GM23338 (cell line): ENCODE measurements around the gene PTPRN2. TPM values are rescaled to one million over a fixed set of nuclear protein-coding genes. Genes with fewer than 3 reads are reported as not detected.

Experiments
- ATAC-seq: fragments of 200-7000 bp; cut with Tn5 transposase; 3 replicates; pipeline ENCODE4 v1.9.1; 2020
- DNase-seq: peaks from one replicate; pipeline ENCODE4 v3.0.0-alpha.2; 2015; ENCODE audit warnings: low spot score
- H2AFZ ChIP-seq: fragments of 200-600 bp; sonication (generic); 2 replicates; pipeline ENCODE4 v1.8.0; 2016; ENCODE audit warnings: antibody characterized with exemption, mild to moderate bottlenecking, moderate library complexity
- H3F3A ChIP-seq: fragments of 200-600 bp; sonication (generic); replicated peaks from 2 replicates; pipeline ENCODE4 v1.8.0; 2017; ENCODE audit warnings: antibody characterized with exemption, mixed run types, low read depth
- H3K27ac ChIP-seq: fragments of 200-600 bp; sonication (generic); 2 replicates; pipeline ENCODE4 v1.6.1; 2016; ENCODE audit warnings: low read depth
- H3K27me3 ChIP-seq: fragments of 200-600 bp; sonication (generic); 2 replicates; pipeline ENCODE4 v1.8.0; 2016; ENCODE audit warnings: mild to moderate bottlenecking, mixed run types, moderate library complexity; ENCODE audit not compliant: insufficient read depth
- H3K36me3 ChIP-seq: fragments of 200-600 bp; sonication (generic); 2 replicates; pipeline ENCODE4 v1.8.0; 2016; ENCODE audit warnings: mild to moderate bottlenecking; ENCODE audit not compliant: insufficient read depth
- H3K4me1 ChIP-seq: fragments of 200-600 bp; sonication (generic); 2 replicates; pipeline ENCODE4 v1.8.0; 2016; ENCODE audit warnings: mild to moderate bottlenecking, moderate library complexity; ENCODE audit not compliant: insufficient read depth
- H3K4me2 ChIP-seq: fragments of 200-600 bp; sonication (generic); 2 replicates; pipeline ENCODE4 v1.7.1; 2017; ENCODE audit warnings: mixed run types
- H3K4me3 ChIP-seq: fragments of 200-600 bp; sonication (generic); 2 replicates; pipeline ENCODE4 v1.6.1; 2016; ENCODE audit warnings: mixed run types
- H3K79me2 ChIP-seq: fragments of 200-600 bp; sonication (generic); replicated peaks from 2 replicates; pipeline ENCODE4 v1.8.0; 2017; ENCODE audit warnings: mild to moderate bottlenecking; ENCODE audit not compliant: insufficient read depth
- H3K9me2 ChIP-seq: fragments of 200-600 bp; sonication (generic); 2 replicates; pipeline ENCODE4 v1.8.0; 2017; ENCODE audit not compliant: insufficient read depth
- H4K20me1 ChIP-seq: fragments of 200-600 bp; sonication (generic); replicated peaks from 2 replicates; pipeline ENCODE4 v1.8.0; 2017; ENCODE audit warnings: mild to moderate bottlenecking; ENCODE audit not compliant: insufficient read depth
- H3K27ac Mint-ChIP-seq: 2 replicates; pipeline ENCODE4 v1.8.0; 2020; ENCODE audit warnings: inconsistent platforms, mild to moderate bottlenecking, moderate library complexity, mixed read lengths
- H3K27me3 Mint-ChIP-seq: 3 replicates; pipeline ENCODE4 v1.8.0; 2022; ENCODE audit warnings: low read depth, mild to moderate bottlenecking, moderate library complexity, mixed read lengths, inconsistent platforms; ENCODE audit not compliant: insufficient read depth, poor library complexity
- H3K36me3 Mint-ChIP-seq: 3 replicates; pipeline ENCODE4 v1.8.0; 2021; ENCODE audit warnings: low read depth, mild to moderate bottlenecking, inconsistent platforms, moderate library complexity, mixed read lengths
- H3K4me1 Mint-ChIP-seq: 3 replicates; pipeline ENCODE4 v1.8.0; 2020; ENCODE audit warnings: mild to moderate bottlenecking, inconsistent platforms, mixed read lengths
- H3K4me3 Mint-ChIP-seq: 3 replicates; pipeline ENCODE4 v1.8.0; 2021; ENCODE audit warnings: moderate library complexity, mild to moderate bottlenecking, inconsistent platforms, mixed read lengths
- H3K9me3 Mint-ChIP-seq: 3 replicates; pipeline ENCODE4 v1.8.0; 2020; ENCODE audit warnings: moderate library complexity, mild to moderate bottlenecking, inconsistent platforms, mixed read lengths
- CREB1 ChIP-seq: fragments of 250-450 bp; sonication (Bioruptor Pico); IDR thresholded peaks from 2 replicates; pipeline ENCODE4 v1.5.0; 2020; ENCODE audit warnings: low read depth, mild to moderate bottlenecking, moderate library complexity
- CTCF ChIP-seq, 2 experiments: fragments of 200-600 bp in 1 of 2; sonication (generic) in 1 of 2; conservative IDR thresholded peaks; 2 replicates each; pipeline versions ENCODE4 v1.5.1 to v1.6.1; 2016 to 2017; ENCODE audit warnings: antibody characterized with exemption in 2 of 2, low read depth in 2 of 2, mild to moderate bottlenecking in 2 of 2, moderate library complexity in 1 of 2
- EZH2 ChIP-seq: fragments of 200-600 bp; sonication (generic); IDR thresholded peaks from one replicate; pipeline ENCODE4 v1.8.0; 2017; ENCODE audit warnings: antibody characterized with exemption, mild to moderate bottlenecking, low read depth; ENCODE audit not compliant: unreplicated experiment
- EZH2phosphoT487 ChIP-seq: fragments of 200-600 bp; sonication (generic); IDR thresholded peaks from one replicate; pipeline ENCODE4 v1.8.1; 2018; ENCODE audit warnings: antibody characterized with exemption; ENCODE audit not compliant: unreplicated experiment
- JUNB ChIP-seq: IDR thresholded peaks from one replicate; pipeline ENCODE4 v1.6.1; 2016; ENCODE audit warnings: antibody characterized with exemption; ENCODE audit not compliant: unreplicated experiment
- NANOG ChIP-seq: IDR thresholded peaks from 2 replicates; pipeline ENCODE4 v1.6.1; 2016; ENCODE audit warnings: antibody characterized with exemption, borderline replicate concordance
- REST ChIP-seq: IDR thresholded peaks from one replicate; pipeline ENCODE4 v1.6.1; 2018; ENCODE audit warnings: antibody characterized with exemption; ENCODE audit not compliant: unreplicated experiment
- ZNF114 ChIP-seq: fragments of 250-450 bp; sonication (Bioruptor Pico); IDR thresholded peaks from 2 replicates; pipeline ENCODE4 v1.5.0; 2020; ENCODE audit warnings: mild to moderate bottlenecking, moderate library complexity
- ZNF331 ChIP-seq: fragments of 250-450 bp; sonication (Bioruptor Pico); IDR thresholded peaks from 2 replicates; pipeline ENCODE4 v1.5.0; 2020; ENCODE audit warnings: low read depth, mild to moderate bottlenecking, moderate library complexity
- ZNF462 ChIP-seq: fragments of 250-450 bp; sonication (Bioruptor Pico); IDR thresholded peaks from 2 replicates; pipeline ENCODE4 v1.5.0; 2020; ENCODE audit warnings: mild to moderate bottlenecking, moderate library complexity
- polyA plus RNA-seq: library from polyadenylated mRNA; unstranded; fragments of >200 nt; fragmentation: Nextera tagmentation; extraction: Ambion mirVana; gene quantifications from 2 replicates; pipeline ENCODE4 v1.2.1, GENCODE V29; 2016
- total RNA-seq: library from RNA; depleted of rRNA; stranded (reverse); fragments of >200 nt; shearing (Covaris generic); gene quantifications from 2 replicates; pipeline ENCODE4 v1.2.3, GENCODE V29; 2014

PTPRN2 gene
- total and polyA plus RNA-seq, 2 experiments from 2014 or later, result 0.87 to 4.0 TPM

DNA sequence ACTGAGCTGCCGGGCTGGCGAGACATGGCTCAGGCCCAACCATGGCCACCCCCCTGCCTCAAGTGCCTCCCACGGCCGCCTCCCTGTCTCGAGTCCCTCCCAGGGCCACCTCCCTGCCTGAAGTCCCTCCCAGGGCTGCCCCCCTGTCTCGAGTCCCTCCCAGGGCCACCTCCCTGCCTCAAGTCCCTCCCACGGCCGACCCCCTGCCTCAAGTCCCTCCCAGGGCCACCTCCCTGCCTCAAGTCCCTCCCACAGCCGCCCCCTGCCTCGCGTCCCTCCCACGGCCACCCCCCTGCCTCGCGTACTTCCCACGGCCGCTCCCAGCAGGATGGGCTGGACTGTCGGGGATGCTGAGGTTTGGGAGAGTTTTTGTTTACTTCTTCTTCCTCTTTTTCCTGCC, 462.5 kb downstream of the PTPRN2 start (continued):
- TF ChIP-seq ZNF331, result no peak
- no peak for TF ChIP-seq ZNF114 (CRISPR knock-in tag)
- TF ChIP-seq CREB1 (CRISPR knock-in tag), result no peak
- TF ChIP-seq EZH2, result no peak
- no peak for TF ChIP-seq CTCF (conservative IDR thresholded peaks at IDR 0.05; ENCODE audit: low read depth in 2 of 2)
- TF ChIP-seq EZH2phosphoT487, result no peak
- TF ChIP-seq NANOG, result no peak

DNA sequence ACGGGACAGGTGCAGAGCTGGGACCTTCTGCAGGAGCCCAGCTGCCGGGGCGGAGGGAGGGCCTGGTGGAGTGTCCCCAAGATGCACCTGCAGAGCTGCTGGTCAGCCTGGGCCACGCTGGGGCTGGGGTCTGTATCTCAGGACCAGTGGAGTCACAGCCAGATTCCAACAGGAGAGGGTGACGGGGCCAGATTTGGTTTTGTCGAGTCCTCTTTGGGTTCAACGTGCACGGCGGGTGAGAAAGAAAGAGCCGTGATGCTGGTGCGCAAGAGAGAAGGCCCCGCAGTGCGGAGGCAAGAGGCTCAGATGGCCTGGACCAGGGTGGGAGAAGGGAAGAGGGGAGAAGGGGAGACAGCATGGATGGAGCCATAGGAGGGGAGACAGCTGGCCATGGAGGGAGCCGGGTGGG, 462.9 kb downstream of the PTPRN2 start:
- H3K4me3 Mint-ChIP-seq, result no peak overlapping the region
- Histone ChIP-seq H3K27me3 (no peaks in the 10 kb centered on the region), H3K27ac (no peak overlapping the region), H3K9me2 (no peaks in the 10 kb centered on the region), H3K36me3 (peaks cover 4% of the 10 kb centered on the region; the same call in 1 of the 2 replicates), H3F3A (no peaks in the 10 kb centered on the region), H3K4me3 (no peak overlapping the region), H2AFZ (no peak overlapping the region), H3K4me2 (no peak overlapping the region), H3K4me1 (no peaks in the 10 kb centered on the region), H4K20me1 (no peaks in the 10 kb centered on the region), H3K79me2 (no peaks in the 10 kb centered on the region)
- H3K27me3 Mint-ChIP-seq, result peaks cover 7% of the 10 kb centered on the region
- no peak overlapping the region for H3K27ac Mint-ChIP-seq
- H3K9me3 Mint-ChIP-seq, result peaks cover 62% of the 10 kb centered on the region
- H3K4me1 Mint-ChIP-seq, result no peaks in the 10 kb centered on the region
- ATAC-seq (no peak), DNase-seq (no peak)
- H3K36me3 Mint-ChIP-seq, result peaks cover 56% of the 10 kb centered on the region
- TF ChIP-seq NANOG (no peak), EZH2 (no peak), REST (no peak), JUNB (no peak), EZH2phosphoT487 (no peak), ZNF114 (CRISPR knock-in tag) (no peak), ZNF462 (CRISPR knock-in tag) (no peak)
